COLO829 (cell line): ENCODE measurements around the gene LRRC61.

Experiments
- DNase-seq: peaks from one replicate; pipeline ENCODE4 v3.0.0; 2012; ENCODE audit warnings: low spot score

The LRRC61 gene

GRCh38 chr7:150357270-150357669, 34.1 kb downstream of the LRRC61 start:
- DNase-seq = no peak

GRCh38 chr7:150357771-150358427, 34.7 kb downstream of the LRRC61 start:
- no peak for DNase-seq

- DNase-seq = no peak
These were observed 35.3 kb downstream of the LRRC61 start for GRCh38 chr7:150358433-150358832.

- no peak for DNase-seq
These were observed 36.0 kb downstream of the LRRC61 start for GRCh38 chr7:150358988-150359621.

GRCh38 chr7:150359622-150360362, 36.6 kb downstream of the LRRC61 start:
- DNase-seq = no peak

- DNase-seq = no peak
These were observed 37.4 kb downstream of the LRRC61 start for GRCh38 chr7:150360363-150361058.

GRCh38 chr7:150361402-150361801, 38.2 kb downstream of the LRRC61 start:
- no peak for DNase-seq

- no peak for DNase-seq
These were observed 38.9 kb downstream of the LRRC61 start for GRCh38 chr7:150361807-150362621.

GRCh38 chr7:150363370-150363769, 40.2 kb downstream of the LRRC61 start:
- DNase-seq = no peak

- DNase-seq = no peak
These were observed 40.7 kb downstream of the LRRC61 start for GRCh38 chr7:150363872-150364271.

- no peak for DNase-seq
These were observed 42.0 kb downstream of the LRRC61 start for GRCh38 chr7:150365194-150365593.

- no peak for DNase-seq
These were observed 42.7 kb downstream of the LRRC61 start for GRCh38 chr7:150365673-150366398.

- DNase-seq = no peak
These were observed 44.5 kb downstream of the LRRC61 start for GRCh38 chr7:150367677-150368095.

- DNase-seq = peak; percentile 68
These were observed 45.1 kb downstream of the LRRC61 start, which contains the start of gene REPIN1 for GRCh38 chr7:150368096-150368883. REPIN1 (plus strand) TSS chr7:150368822; CDS start chr7:150369712, 890 bp downstream.

GRCh38 chr7:150368884-150369747, 46.0 kb downstream of the LRRC61 start:
- DNase-seq = peak; percentile 75

- DNase-seq = no peak
These were observed 46.8 kb downstream of the LRRC61 start for GRCh38 chr7:150369748-150370501.

GRCh38 chr7:150370612-150371071, 47.5 kb downstream of the LRRC61 start:
- no peak for DNase-seq
